GM19023 (cell line): ENCODE data around the gene WWC2.
"Not testable (repeated sequence)": the region's sequence is repeated elsewhere in the genome, so short reads cannot be mapped to it uniquely, and the experiment has no call there.

Experiments used
- ATAC-seq: cut with Tn5 transposase; IDR thresholded peaks from one replicate; pipeline ENCODE4 v1.9.1; 2021; ENCODE audit warnings: mild to moderate bottlenecking, moderate library complexity; ENCODE audit not compliant: unreplicated experiment

Gene WWC2

DNA sequence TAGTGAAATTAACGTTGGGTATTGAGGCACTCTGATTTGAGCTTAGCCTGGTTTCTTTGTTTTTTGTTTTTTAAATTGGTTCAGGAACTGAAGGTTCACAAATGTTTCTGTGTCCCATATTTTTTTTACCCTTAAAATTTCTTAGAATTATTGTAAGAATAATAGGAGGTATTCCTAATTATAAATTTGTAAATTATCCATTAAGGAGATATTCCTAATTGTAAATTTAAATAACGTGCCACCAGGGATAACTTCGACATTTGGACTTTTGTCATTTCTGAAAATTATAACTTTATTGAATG is 1.2 kb downstream of the WWC2 start:
- no peak for ATAC-seq

DNA sequence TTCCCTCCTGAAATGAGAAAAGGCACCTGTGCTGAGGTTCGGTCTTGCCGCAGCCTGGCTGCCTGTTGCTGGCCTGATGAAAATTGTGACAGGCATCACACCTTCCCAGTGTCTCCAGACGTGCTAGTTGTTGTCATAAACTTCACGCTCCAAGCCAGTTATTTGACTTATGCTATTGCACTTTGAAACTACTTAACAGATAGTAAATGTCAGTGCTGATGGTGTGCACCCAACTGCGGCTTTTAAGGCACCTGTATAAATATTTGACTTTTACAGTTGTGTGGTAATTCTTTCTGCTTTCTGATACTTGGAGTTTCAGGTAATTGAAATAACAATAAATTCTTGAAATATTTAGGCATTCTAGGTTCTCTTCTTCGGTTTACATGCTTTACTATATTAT is 1.8 kb downstream of the WWC2 start:
- ATAC-seq = no peak

GRCh38 chr4:183101956-183102480 is 3.0 kb downstream of the WWC2 start:
- no peak for ATAC-seq

- ATAC-seq = no peak
Observed at GRCh38 chr4:183105092-183105491, 6.0 kb downstream of the WWC2 start.

DNA sequence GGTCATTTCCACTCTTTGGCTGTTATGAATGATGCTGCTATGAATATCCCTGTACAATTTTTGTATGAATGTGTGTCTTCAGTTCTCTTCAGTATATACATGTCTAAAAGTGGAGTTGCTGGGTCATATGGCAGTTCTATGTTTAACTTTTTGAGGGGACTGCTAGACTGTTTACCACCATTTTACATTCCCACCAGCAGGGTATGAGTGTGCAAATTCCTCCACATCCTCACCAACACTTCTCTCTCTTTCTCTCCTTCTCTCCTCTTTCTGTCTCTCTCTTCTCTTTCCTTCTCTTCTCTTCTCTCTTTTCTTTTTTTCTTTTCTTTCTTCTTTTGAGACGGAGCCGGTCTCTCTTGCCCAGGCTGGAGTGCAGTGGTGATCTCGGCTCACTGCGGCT is 7.8 kb downstream of the WWC2 start:
- no peak for ATAC-seq

DNA sequence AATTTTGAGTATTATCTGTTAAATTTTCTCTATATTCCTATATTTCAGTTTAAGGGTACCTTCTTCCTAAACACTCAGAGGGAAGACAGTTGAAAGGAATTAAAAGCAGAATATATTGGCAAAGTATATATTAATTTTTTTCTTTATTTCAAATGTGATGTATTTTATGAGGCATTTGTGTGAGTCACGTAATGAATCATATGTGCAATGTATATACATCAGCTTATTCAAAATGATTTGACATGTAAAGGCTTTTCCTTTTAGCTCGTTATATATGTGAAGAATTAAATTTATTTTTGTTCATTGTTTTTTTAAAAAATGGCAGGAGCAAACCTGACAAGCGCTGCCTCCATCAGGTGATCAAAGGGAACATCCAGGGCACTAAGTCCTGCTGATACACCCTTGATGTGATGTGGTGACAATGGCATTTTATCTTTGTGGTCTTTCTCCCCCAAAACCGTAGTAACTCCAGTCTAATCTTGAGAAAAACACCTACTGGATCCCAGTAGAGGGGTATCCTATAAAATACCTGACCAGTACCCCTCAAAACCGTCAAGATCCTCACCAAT is 8.9 kb downstream of the WWC2 start:
- no peak for ATAC-seq

GRCh38 chr4:183110244-183110643 is 11.2 kb downstream of the WWC2 start:
- no peak for ATAC-seq

GRCh38 chr4:183111452-183111885 is 12.4 kb downstream of the WWC2 start:
- ATAC-seq = no peak

- no peak for ATAC-seq
Observed at GRCh38 chr4:183118141-183118540, 19.1 kb downstream of the WWC2 start.

GRCh38 chr4:183118585-183118984 is 19.5 kb downstream of the WWC2 start:
- ATAC-seq = no peak

DNA sequence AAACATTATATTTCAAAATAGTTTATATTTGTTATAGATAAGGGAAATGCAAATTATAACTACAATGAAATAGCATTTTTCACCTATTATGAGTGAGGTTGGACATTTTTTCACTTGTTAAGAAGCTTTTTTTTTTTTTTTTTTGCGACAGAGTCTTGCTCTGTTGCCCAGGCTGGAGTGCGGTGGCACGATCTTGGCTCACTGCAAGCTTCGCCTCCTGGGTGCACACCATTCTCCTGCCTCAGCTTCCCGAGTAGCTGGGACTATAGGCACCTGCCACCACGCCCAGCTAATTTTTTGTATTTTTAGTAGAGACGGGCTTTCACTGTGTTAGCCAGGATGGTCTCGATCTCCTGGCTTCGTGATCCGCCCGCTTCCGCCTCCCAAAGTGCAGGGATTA is 22.6 kb downstream of the WWC2 start:
- ATAC-seq = not testable (repeated sequence)

DNA sequence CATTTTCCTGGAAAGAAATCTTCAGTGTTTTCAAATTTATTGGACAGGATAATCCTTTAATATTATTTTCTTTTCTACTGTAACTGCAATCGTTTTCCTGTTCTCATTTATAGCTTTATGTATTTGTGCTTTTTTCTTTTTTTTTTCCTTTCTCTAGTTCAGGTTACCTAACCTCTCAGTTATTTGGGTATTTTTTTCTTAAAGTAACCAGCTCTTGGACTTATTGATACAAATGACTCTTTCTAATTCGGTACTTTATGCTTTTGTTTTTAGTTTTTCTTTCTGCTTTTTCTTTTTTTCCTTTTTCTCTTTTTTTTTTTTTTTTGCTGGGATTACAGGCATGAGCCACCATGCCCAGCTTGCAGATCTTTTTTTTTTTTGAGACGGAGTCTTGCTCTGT is 25.2 kb downstream of the WWC2 start:
- ATAC-seq = no peak

DNA sequence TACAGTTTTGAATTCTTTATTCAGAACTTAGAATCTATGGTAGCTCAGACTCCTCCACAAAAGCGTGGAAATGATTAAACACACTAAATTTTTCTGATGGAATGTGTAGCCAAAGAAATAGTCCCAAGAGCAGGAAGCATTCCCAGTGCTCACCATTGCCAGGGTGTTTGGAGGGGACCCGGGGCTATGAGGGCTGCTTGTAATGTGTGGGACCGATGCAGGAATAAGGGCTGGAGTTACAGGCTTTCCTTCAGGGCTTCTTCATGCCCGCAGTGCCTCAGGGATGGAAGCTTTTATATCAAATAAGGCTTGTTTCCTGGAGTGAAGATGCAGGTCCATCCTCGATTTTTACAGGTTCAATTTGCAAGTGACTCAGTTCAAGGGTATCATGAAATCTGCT is 25.8 kb downstream of the WWC2 start:
- ATAC-seq = no peak

DNA sequence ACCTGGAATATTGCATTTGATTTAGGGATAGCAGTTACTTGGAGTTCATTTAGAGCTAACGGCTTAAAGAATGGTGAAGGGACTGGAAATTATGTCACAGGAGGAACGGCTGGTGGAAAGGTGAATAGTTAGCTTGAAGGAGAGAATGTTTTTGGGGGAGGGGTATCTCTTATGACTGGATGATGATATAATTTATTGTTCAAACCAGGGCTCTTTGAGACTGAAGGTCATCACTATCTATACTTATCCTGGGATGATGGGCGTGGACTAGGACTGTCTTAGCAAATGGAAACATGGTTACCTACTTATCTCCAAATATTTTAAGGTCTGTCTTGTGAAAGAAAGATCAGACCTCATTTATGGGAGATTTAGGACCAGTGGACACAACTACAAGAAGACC is 30.1 kb downstream of the WWC2 start:
- ATAC-seq = no peak

GRCh38 chr4:183129675-183130074 is 30.6 kb downstream of the WWC2 start:
- no peak for ATAC-seq

DNA sequence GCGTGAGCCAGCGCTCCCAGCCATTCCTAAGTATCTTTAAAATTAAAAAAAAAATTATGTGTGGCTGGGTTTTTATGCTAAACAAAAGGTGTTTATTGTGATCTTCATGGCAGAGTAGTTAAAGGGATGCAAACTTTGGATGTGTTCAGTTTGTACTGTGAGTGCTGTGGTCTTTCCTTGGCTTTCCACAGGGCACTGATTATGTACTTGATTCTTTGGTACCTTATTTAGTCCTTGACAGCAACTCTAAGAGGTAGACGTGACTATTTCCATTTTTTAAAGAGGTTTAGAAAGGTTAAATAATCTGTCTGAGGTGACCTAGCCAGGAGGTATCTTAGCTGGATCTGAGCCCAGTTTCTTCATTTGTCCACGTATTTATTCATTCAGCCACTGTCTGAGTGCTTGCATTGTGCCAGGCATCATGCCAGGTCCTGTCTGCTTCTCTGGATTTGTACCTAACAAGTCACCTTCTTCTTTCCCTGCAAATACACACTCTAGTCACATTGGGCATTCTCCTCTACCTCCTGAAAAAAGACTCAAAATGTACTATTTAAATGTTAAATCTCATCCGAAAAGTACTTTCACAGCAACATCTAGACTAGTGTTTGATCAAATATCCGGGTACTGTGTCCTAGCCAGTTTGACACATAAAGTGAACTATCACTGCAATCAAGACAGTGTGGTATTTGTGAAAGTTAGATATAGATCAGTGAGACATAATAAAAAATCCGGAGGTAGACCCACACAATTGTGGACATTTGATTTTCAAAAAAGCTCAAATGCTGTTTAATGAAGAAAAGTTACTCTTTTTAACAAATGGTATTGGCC is 31.5 kb downstream of the WWC2 start:
- ATAC-seq = no peak

- no peak for ATAC-seq
Observed at GRCh38 chr4:183132081-183132480, 33.0 kb downstream of the WWC2 start.

DNA sequence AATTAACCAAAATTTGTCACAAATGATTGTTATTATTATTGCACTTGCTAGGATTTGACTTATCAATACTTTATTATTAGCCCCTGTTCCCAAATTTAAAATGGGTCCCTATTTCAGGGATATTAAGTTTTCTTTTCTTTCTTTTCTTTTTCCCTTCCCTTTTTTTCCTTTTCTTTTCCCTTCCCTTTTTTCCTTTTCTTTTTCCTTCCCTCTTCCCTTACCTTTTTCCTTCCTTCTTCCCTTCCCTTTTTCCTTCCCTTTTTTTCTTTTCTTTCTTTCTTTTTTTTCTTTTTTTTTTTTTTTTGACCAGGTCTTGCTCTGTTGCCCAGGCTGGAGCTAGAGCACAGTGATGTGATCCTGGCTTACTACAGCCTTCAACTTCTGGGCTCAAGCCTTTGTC is 33.8 kb downstream of the WWC2 start:
- no peak for ATAC-seq

- no peak for ATAC-seq
Observed at GRCh38 chr4:183136855-183137254, 37.8 kb downstream of the WWC2 start.

DNA sequence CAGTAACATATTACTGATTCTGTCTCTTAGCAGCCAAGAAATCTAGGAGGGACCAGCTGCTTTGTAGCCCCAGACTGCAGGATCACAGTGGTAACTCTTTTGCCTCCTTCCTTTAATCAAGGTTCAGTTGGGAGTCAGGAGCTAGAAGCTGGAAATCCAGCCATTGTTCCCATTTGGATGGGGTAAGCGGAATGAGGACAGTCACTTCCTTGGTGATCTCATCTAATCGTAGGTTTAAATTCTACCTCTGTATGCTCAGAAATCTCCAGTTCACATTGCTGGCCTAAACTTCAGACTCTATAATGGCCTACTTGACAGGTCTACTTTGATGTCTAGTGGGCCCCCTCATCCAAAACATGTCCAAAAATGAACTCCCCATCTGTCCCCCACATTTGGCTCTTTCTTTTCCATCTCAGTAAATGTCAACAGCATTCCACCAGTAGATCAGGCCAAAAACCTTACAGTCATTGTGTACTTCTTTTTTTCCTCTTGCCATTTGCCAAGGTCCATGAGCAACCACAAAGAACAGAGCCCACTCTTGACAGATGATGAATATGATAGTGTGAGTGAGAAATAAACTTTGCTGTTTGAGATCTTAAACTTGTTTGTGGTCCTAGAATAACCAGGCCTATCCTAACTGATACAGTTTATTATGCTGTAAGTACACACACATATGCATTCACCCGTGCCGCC is 40.1 kb downstream of the WWC2 start:
- ATAC-seq = no peak

- ATAC-seq = no peak
Observed at GRCh38 chr4:183139972-183140570, 41.0 kb downstream of the WWC2 start.

- ATAC-seq = no peak
Observed at GRCh38 chr4:183140911-183141320, 41.9 kb downstream of the WWC2 start.
